ENCODE measurements around the gene SLC36A2.

Gene SLC36A2

DNA sequence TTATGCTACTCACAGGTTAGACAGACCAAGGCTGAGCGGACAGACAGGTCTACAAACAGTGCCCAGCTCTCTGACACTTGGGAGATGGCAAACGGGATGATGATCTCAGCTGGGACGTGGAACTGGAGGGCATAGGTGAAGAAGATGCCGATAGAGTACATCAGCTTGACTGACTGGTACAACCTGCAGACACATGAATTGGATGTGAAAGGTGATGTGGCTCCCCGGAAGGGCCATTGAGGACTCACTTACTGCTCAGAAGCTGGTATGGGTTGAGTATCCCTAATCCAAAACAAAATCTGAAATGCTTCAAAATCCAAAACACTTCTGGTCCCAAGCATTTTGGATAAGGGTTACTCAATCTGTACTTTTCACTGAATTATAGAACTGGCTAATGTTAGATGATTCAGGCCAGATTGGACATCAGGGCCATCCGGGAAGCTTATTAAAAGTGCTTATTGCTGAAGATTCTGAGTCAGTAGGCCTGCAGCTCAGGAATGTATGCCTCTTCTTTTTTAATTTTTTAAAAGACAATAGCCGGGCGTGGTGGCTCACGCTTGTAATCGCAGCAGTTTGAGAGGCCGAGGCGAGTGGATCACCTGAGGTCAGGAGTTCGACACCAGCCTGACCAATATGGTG, 66.2 kb downstream of the SLC36A2 start:
- no peak for DNase-seq

GRCh38 chr5:151280443-151280842, 66.9 kb downstream of the SLC36A2 start:
- DNase-seq: no peak

DNA sequence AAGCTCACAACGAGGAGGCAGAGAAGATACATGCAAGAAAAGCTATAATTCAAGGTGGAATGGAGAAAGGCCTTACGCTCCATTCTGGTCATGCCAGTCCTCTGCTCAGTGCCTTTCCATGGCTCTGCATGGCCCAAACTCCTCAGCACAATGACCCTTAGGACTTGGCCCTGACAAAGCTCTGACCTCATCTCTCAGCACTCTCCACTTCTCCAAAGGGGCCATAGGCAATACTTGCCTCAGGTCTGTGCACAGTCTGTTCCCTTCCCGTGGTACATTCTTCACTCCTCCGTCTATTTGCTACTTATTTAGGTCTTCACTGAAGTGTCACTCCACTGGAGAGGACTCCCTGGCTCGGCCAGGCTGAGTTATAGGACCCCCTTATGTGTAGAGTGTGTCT, 68.5 kb downstream of the SLC36A2 start:
- DNase-seq: no peak

DNA sequence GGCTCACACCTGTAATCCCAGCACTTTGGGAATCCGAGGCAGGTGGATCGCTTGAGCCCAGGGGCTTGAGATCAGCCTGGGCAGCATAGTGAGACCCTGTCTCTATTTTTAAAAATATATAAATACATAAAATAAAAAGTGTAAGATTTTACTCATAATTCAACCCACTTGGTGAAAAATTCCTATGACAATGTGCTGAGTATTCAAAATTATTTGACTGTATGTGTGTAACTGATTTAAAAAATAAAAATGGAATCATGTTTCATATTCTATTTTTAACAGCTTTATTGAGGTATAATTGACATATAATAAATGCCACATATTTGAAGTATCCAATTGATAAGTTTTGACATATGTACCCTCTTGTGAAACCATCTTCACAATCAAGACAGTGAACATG, 71.6 kb downstream of the SLC36A2 start:
- no peak for DNase-seq

GRCh38 chr5:151274666-151275065, 72.7 kb downstream of the SLC36A2 start:
- DNase-seq: no peak

DNA sequence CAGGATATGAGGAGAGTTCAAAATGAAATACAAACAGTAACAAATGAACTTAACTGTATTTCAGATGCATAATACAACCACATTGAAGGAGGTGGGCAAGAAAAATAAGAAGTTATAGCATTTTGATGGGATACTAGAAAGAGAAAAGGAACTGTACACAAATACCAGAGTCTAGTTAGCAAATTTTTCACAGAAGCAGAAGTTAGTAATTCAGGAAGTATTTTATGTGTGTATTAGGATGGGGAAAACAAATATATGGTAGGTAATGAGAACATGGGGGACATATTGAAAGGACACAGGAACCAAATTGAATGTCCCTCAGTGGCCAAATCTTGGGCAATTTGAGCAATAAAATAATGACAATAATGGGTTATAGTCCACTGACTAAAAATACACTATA, 76.0 kb downstream of the SLC36A2 start:
- no peak for DNase-seq

DNA sequence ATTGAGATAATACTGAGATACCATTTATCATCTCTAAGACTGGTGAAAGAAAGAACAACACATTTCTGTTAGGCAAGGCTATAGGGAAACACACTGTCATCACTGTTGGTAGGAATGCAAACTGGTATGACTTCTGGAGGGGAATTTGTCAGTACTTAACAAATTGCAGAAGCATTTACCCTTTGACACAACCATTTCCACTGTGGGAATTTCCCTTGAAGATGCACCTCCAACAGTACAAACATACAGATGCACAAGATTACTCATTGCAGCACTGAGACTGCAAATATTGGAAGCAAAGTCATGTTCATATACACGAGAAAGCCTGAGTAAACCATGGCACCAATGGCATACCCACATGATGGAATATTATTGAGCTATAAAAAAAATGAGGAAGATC, 76.8 kb downstream of the SLC36A2 start:
- DNase-seq: no peak

DNA sequence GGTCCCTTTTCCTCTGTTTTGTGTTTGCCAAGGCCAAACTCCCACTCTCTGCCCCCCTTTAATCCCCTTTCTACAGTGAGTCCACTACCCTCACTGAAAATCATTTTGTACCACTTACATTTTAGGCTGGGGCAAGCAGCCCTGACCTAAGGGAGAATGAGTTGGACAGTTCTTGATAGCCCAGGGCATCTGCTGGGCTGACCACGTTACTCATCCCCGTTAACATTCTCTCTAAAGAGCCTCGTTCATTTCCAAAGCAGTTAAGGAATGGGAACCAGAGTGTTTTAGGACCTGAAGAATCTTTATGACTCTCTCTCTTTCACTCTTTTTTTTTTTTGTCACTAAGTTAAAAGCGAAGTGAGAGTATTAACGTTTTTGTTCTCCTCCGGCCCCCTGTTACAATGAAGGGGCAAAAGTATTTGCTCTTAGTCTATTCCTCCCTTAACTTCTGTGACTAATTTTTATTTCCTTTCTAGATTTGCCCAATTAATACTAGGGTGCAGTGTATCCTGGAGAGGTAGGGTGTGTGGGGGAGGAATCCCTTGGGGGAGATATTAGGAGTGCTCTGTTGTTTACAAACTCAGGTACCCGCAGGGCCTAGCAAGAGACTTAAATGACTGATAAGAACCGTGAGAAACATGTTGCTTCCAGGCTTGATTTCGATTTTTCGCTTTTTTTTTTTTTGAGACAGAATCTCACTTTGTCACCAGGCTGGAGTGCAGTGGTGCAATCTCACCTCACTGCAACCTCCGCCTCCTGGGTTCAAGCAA, 79.7 kb downstream of the SLC36A2 start:
- no peak for DNase-seq

Data from NCI-H1417 treated with DMSO at 0.1 percent for 48 hours (cell line).